Liver (tissue), 9 donors: ENCODE data around the gene EXOC2. TPM values are rescaled to one million over a fixed set of nuclear protein-coding genes. Genes with fewer than 3 reads are reported as not detected.

ENCODE experiments used
- DNase-seq: peaks from one replicate; pipeline ENCODE4 v3.0.0-alpha.2; 2017; ENCODE audit warnings: low spot score
- H3K27ac ChIP-seq, 2 donors: one replicate each; pipeline ENCODE4 v1.7.0; 2013; ENCODE audit warnings: inconsistent platforms in 2 of 2, low read length in 2 of 2, control low read depth in 1 of 2, low read depth in 1 of 2, mild to moderate bottlenecking in 1 of 2
- H3K27me3 ChIP-seq, 4 donors: one replicate each; pipeline versions ENCODE4 v1.6.1 to v1.7.0; 2013; ENCODE audit warnings: low read length in 3 of 4, inconsistent platforms in 1 of 4, mild to moderate bottlenecking in 1 of 4, moderate library complexity in 1 of 4; ENCODE audit not compliant: control insufficient read depth in 4 of 4, insufficient read depth in 4 of 4
- H3K36me3 ChIP-seq, 4 donors: one replicate each; pipeline versions ENCODE4 v1.6.1 to v1.7.0; 2013; ENCODE audit warnings: low read length in 3 of 4, mild to moderate bottlenecking in 3 of 4, low read depth in 1 of 4, moderate library complexity in 1 of 4; ENCODE audit not compliant: control insufficient read depth in 4 of 4, insufficient read depth in 3 of 4
- H3K4me1 ChIP-seq, 4 donors: one replicate each; pipeline versions ENCODE4 v1.6.1 to v1.7.0; 2013; ENCODE audit warnings: low read length in 3 of 4, mild to moderate bottlenecking in 3 of 4, moderate library complexity in 1 of 4; ENCODE audit not compliant: control insufficient read depth in 4 of 4, insufficient read depth in 4 of 4
- H3K4me3 ChIP-seq, 3 donors: one replicate each; pipeline versions ENCODE4 v1.6.1 to v1.7.0; 2013; ENCODE audit warnings: low read length in 3 of 3, control low read depth in 1 of 3, low read depth in 1 of 3, mild to moderate bottlenecking in 1 of 3
- H3K9ac ChIP-seq, 2 donors: one replicate each; pipeline ENCODE4 v1.7.0; 2013; ENCODE audit warnings: low read length in 2 of 2, mild to moderate bottlenecking in 2 of 2, moderate library complexity in 2 of 2, control low read depth in 1 of 2, low read depth in 1 of 2
- H3K9me3 ChIP-seq, 4 donors: one replicate each; pipeline versions ENCODE4 v1.6.1 to v1.7.0; 2013; ENCODE audit warnings: low read length in 3 of 4; ENCODE audit not compliant: control insufficient read depth in 4 of 4
- EGR1 ChIP-seq, 2 donors: IDR thresholded peaks; 2 replicates each; pipeline ENCODE4 v1.6.1; 2016 to 2018; ENCODE audit warnings: antibody characterized with exemption in 2 of 2, low read depth in 2 of 2
- FOXA1 ChIP-seq: IDR thresholded peaks from 2 replicates; pipeline ENCODE4 v1.6.1; 2016; ENCODE audit warnings: antibody characterized with exemption
- FOXA2 ChIP-seq: IDR thresholded peaks from 2 replicates; pipeline ENCODE4 v1.6.1; 2016; ENCODE audit warnings: antibody characterized with exemption
- GABPA ChIP-seq, 2 donors: IDR thresholded peaks in 1 of 2; conservative IDR thresholded peaks in 1 of 2; 2 replicates each; pipeline ENCODE4 v1.6.1; 2016; ENCODE audit warnings: antibody characterized with exemption in 2 of 2, mild to moderate bottlenecking in 1 of 2, moderate library complexity in 1 of 2
- HNF4A ChIP-seq, 2 donors: conservative IDR thresholded peaks; 2 replicates each; pipeline ENCODE4 v1.6.1; 2016; ENCODE audit warnings: antibody characterized with exemption in 2 of 2, mild to moderate bottlenecking in 2 of 2
- JUND ChIP-seq, 2 donors: IDR thresholded peaks; 2 replicates each; pipeline ENCODE4 v1.6.1; 2016; ENCODE audit warnings: antibody characterized with exemption in 2 of 2
- NR2F2 ChIP-seq: IDR thresholded peaks from 2 replicates; pipeline ENCODE4 v1.6.1; 2016; ENCODE audit warnings: antibody characterized with exemption
- REST ChIP-seq: IDR thresholded peaks from 2 replicates; pipeline ENCODE4 v1.6.1; 2016; ENCODE audit warnings: antibody characterized with exemption, mild to moderate bottlenecking
- RXRA ChIP-seq, 2 donors: IDR thresholded peaks; 2 replicates each; pipeline ENCODE4 v1.6.1; 2017 to 2018; ENCODE audit warnings: antibody characterized with exemption in 2 of 2, mild to moderate bottlenecking in 1 of 2
- SP1 ChIP-seq: IDR thresholded peaks from 2 replicates; pipeline ENCODE4 v1.6.1; 2018; ENCODE audit warnings: antibody characterized with exemption, mild to moderate bottlenecking
- TAF1 ChIP-seq: conservative IDR thresholded peaks from 2 replicates; pipeline ENCODE4 v1.6.1; 2016; ENCODE audit warnings: antibody characterized with exemption, mild to moderate bottlenecking
- YY1 ChIP-seq: IDR thresholded peaks from 2 replicates; pipeline ENCODE4 v1.6.1; 2016; ENCODE audit warnings: antibody characterized with exemption, mild to moderate bottlenecking
- WGBS: extraction: QIAGEN DNeasy Blood & Tissue Kit; methylation state at CpG from one replicate; pipeline ENCODE4 v1.1.7; 2013; 5-methylcytosine and 5-hydroxymethylcytosine counted together
- polyA plus RNA-seq, 2 donors: library from polyadenylated mRNA; stranded (reverse) in 1 of 2; unstranded in 1 of 2; fragments of 200-250 nt in 1 of 2; fragments of >200 nt in 1 of 2; fragmentation: Nextera tagmentation in 1 of 2; extraction: Ambion mirVana in 1 of 2; gene quantifications; one replicate each; pipeline versions ENCODE4 v1.2.1 to v1.2.3, GENCODE V29; 2013 to 2015
- total RNA-seq, 2 donors: library from RNA; depleted of rRNA; stranded (reverse); fragments of >200 nt; gene quantifications; one replicate each; pipeline ENCODE4 v1.2.3, GENCODE V29; 2014
- TF ChIP-seq, protein P1 (sequence below): IDR thresholded peaks from 2 replicates; pipeline ENCODE4 v1.6.1; 2016; ENCODE audit warnings: antibody characterized with exemption
- TF ChIP-seq, protein P2 (sequence below): IDR thresholded peaks from 2 replicates; pipeline ENCODE4 v1.6.1; 2016; ENCODE audit warnings: antibody characterized with exemption
- TF ChIP-seq, protein P3 (sequence below): IDR thresholded peaks from 2 replicates; pipeline ENCODE4 v1.6.1; 2016; ENCODE audit warnings: antibody characterized with exemption
- TF ChIP-seq, protein P4 (sequence below): fragments of 150-350 bp; IDR thresholded peaks from 2 replicates; pipeline ENCODE4 v1.5.1; 2017; ENCODE audit warnings: improper control_type of control experiment, low read depth, low read length; ENCODE audit not compliant: missing input control
- donor health status: healthy.
- donor health status: healthy.
- donor health status: healthy.
- donor health status: healthy.
- donor health status: healthy.

EXOC2 gene
- total and polyA plus RNA-seq, 4 donors = 6.7 to 15.3 (median 9.2) TPM

DNA sequence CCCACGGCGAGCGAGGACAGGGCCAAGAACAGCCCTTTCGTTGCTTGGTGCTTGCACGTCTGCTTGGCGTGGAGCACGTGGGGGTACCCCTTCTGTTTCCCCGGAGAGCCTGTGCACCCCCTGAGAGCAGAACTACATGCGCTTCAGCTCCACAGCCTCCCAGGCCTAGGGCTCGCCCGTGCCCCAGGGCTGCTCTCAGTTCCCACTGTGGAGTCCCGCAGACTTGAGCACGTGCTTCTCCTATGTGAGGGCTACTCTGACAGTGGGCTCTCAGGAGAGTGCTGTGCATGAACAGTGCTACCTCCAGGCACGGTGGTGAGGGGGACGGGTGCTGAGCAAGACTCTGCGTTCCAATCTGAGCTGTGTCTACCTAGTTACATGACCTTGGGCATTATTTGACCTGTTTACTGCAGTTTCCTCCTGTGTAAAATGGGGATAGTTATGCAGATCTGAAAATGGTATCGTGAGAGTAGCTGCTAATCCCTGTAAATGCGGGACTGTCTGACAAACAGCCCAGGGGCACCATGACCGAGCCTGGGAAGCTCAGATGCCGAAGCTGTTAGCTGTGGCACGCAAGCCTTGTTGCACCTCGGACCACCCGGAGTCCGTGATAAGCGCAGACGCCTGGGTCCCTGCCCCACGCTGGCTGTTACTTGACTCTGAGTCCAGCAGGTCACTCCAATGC lies 219.0 kb downstream of the EXOC2 start:
- Histone ChIP-seq H3K4me1 (no peaks in the 10 kb centered on the region), H3K36me3 (no peaks in the 10 kb centered on the region), H3K27me3 (no peaks in the 10 kb centered on the region), H3K9ac (no peak overlapping the region), H3K27ac (no peak overlapping the region), H3K4me3 (no peak overlapping the region), H3K9me3 (no peaks in the 10 kb centered on the region)
- TF ChIP-seq SP1 (no peak), TAF1 (no peak), HNF4A (conservative IDR thresholded peaks at IDR 0.05) (no peak), EGR1 (IDR thresholded peaks at IDR 0.05; ENCODE audit: low read depth in 2 of 2) (no peak)
- TF ChIP-seq, protein P1, sequence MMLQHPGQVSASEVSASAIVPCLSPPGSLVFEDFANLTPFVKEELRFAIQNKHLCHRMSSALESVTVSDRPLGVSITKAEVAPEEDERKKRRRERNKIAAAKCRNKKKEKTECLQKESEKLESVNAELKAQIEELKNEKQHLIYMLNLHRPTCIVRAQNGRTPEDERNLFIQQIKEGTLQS = no peak
- DNase-seq = no peak
- WGBS = 79% methylated on average over 27 of the region's 27 CpGs

- no peaks in the 10 kb centered on the region for H3K27me3 ChIP-seq
- no peaks in the 10 kb centered on the region for H3K9me3 ChIP-seq
- H3K9ac ChIP-seq = no peak overlapping the region
- H3K4me1 ChIP-seq = no peaks in the 10 kb centered on the region
- TF ChIP-seq EGR1 (IDR thresholded peaks at IDR 0.05; ENCODE audit: low read depth in 2 of 2) = no peak
- no peak for TF ChIP-seq JUND (IDR thresholded peaks at IDR 0.05)
- no peak for TF ChIP-seq GABPA (IDR thresholded peaks at IDR 0.05 in 1 of 2, conservative IDR thresholded peaks at IDR 0.05 in 1 of 2)
- TF ChIP-seq YY1 = no peak
- TF ChIP-seq REST = no peak
- no peak for TF ChIP-seq NR2F2
- TF ChIP-seq FOXA2 = no peak
- no peak for TF ChIP-seq FOXA1
- TF ChIP-seq, protein P2, sequence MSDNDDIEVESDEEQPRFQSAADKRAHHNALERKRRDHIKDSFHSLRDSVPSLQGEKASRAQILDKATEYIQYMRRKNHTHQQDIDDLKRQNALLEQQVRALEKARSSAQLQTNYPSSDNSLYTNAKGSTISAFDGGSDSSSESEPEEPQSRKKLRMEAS = no peak
- TF ChIP-seq, protein P1 = no peak
- TF ChIP-seq, protein P3, sequence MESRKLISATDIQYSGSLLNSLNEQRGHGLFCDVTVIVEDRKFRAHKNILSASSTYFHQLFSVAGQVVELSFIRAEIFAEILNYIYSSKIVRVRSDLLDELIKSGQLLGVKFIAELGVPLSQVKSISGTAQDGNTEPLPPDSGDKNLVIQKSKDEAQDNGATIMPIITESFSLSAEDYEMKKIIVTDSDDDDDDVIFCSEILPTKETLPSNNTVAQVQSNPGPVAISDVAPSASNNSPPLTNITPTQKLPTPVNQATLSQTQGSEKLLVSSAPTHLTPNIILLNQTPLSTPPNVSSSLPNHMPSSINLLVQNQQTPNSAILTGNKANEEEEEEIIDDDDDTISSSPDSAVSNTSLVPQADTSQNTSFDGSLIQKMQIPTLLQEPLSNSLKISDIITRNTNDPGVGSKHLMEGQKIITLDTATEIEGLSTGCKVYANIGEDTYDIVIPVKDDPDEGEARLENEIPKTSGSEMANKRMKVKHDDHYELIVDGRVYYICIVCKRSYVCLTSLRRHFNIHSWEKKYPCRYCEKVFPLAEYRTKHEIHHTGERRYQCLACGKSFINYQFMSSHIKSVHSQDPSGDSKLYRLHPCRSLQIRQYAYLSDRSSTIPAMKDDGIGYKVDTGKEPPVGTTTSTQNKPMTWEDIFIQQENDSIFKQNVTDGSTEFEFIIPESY = no peak
- TF ChIP-seq TAF1 = no peak
- TF ChIP-seq, protein P4, sequence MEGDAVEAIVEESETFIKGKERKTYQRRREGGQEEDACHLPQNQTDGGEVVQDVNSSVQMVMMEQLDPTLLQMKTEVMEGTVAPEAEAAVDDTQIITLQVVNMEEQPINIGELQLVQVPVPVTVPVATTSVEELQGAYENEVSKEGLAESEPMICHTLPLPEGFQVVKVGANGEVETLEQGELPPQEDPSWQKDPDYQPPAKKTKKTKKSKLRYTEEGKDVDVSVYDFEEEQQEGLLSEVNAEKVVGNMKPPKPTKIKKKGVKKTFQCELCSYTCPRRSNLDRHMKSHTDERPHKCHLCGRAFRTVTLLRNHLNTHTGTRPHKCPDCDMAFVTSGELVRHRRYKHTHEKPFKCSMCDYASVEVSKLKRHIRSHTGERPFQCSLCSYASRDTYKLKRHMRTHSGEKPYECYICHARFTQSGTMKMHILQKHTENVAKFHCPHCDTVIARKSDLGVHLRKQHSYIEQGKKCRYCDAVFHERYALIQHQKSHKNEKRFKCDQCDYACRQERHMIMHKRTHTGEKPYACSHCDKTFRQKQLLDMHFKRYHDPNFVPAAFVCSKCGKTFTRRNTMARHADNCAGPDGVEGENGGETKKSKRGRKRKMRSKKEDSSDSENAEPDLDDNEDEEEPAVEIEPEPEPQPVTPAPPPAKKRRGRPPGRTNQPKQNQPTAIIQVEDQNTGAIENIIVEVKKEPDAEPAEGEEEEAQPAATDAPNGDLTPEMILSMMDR = no peak
- TF ChIP-seq HNF4A (conservative IDR thresholded peaks at IDR 0.05) = no peak
- no peak for TF ChIP-seq RXRA (IDR thresholded peaks at IDR 0.05)
- H3K4me3 ChIP-seq = no peak overlapping the region
- no peak overlapping the region for H3K27ac ChIP-seq
- no peak for DNase-seq
- no peaks in the 10 kb centered on the region for H3K36me3 ChIP-seq
- WGBS = 75% methylated on average over 3 of the region's 3 CpGs
Measured at GRCh38 chr6:473356-473755, 219.6 kb downstream of the EXOC2 start.
